ENCODE results near the gene CAMTA1. TPM values are rescaled to one million over a fixed set of nuclear protein-coding genes. Genes with fewer than 3 reads are reported as not detected.

CAMTA1 gene
- total RNA-seq, 6 donors from 2014 or later, result 38.8 to 74.0 (median 46.1) TPM

DNA sequence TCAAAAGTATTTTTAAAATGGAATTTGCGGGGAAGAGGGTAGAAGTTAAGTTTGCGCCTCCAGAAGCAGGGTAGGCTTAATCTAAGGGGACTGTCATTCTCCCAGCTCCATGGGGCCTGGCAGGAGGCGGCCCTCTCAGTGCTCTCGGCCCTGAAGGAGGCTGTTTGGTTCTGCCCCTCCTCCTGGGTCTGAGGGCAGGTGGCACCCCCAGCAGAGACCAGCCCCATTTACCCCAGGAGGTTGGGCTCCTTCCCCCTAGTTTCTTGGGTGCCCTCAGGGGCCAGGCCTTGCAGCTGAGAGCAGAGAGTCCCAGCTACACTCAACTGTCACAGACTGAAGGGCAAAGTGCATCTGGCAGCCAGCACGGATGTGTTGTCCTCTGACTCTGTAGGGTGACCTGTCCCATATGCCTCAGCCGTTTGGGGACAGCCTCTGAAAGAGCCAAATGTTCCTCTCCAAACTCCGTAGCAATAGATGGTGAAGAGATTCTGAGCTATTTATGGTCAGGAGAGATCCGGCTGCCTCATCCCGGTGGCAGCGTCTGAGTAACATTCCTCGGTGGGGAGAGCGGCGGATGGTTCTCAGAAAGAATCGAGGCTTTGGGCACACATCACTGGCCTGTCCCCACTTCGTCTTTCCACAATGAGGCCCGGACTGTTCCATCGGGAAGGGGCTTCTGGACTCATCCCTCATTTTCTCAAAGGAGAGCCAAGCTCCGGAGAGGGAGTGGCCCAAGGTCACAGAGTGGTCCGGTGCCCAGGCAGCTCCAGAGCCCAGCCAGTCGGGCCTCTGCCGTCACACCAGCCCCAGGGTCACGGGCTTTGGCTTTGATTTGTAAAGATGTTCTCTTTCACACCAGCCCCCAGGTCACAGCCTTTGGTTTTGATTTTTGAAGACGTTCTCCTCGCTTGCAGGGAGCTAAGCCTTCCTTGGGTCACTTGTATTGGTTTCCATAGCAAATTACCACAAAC lies 561.6 kb downstream of the CAMTA1 start:
- WGBS, 2 donors, result 83 to 86% methylated on average over 22 to 23 of the region's 24 CpGs
- H3K9me3 ChIP-seq, result no peaks in the 10 kb centered on the region
- no peak for DNase-seq
- no peaks in the 10 kb centered on the region for H3K27me3 ChIP-seq
- no peaks in the 10 kb centered on the region for H3K36me3 ChIP-seq
- no peak overlapping the region for H3K27ac ChIP-seq
- peak in 1 of 2 donors; percentile 12 for TF ChIP-seq POLR2AphosphoS5 (IDR thresholded peaks at IDR 0.05)
- no peak for TF ChIP-seq EP300 (IDR thresholded peaks at IDR 0.05)
- H3K4me1 ChIP-seq, result no peaks in the 10 kb centered on the region
- no peak overlapping the region for H3K4me3 ChIP-seq
- ATAC-seq (ENCODE audit: low FRiP score in 2 of 2), result no peak

DNA sequence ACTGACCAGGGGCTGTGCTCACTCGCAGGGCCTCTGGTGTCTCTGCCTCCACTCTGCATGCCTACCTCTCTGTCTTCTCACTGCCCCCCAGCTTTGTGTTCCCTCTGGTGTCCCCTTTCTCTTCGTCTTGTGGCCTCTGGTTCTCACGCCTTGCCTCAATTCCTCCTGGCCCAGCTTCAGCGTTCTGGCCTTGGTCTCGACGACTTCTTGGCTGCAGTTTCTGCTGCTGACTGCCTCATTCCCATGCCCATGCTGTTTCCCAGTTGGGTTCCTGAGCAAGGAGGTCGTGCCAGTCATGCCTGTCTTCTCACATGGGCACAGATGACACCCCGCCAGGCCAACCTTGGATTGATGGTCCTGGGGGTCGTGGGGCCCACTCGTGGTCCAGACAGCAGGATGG lies 562.8 kb downstream of the CAMTA1 start:
- no peaks in the 10 kb centered on the region for H3K9me3 ChIP-seq
- no peak overlapping the region for H3K4me3 ChIP-seq
- DNase-seq, result no peak

GRCh38 chr1:7348580-7348979 lies 563.3 kb downstream of the CAMTA1 start:
- Histone ChIP-seq H3K4me3 (no peak overlapping the region), H3K4me1 (no peaks in the 10 kb centered on the region), H3K27ac (no peak overlapping the region), H3K36me3 (no peaks in the 10 kb centered on the region), H3K27me3 (no peaks in the 10 kb centered on the region), H3K9me3 (no peaks in the 10 kb centered on the region)
- 82% methylated on average over 10 of the region's 10 CpGs for WGBS, 2 donors
- TF ChIP-seq EP300 (IDR thresholded peaks at IDR 0.05) (no peak), POLR2A (IDR thresholded peaks at IDR 0.05) (no peak), CTCF (IDR thresholded peaks at IDR 0.05) (no peak), POLR2AphosphoS5 (IDR thresholded peaks at IDR 0.05) (no peak)
- ATAC-seq (ENCODE audit: low FRiP score in 2 of 2), result no peak
- DNase-seq, result no peak

More for the DNA sequence above, 562.8 kb downstream of the CAMTA1 start:
- Histone ChIP-seq H3K4me1 (no peaks in the 10 kb centered on the region), H3K27me3 (no peaks in the 10 kb centered on the region), H3K27ac (no peak overlapping the region), H3K36me3 (no peaks in the 10 kb centered on the region)
- 80 to 84% methylated on average over 10 of the region's 10 CpGs for WGBS, 2 donors
- ATAC-seq (ENCODE audit: low FRiP score in 2 of 2), result no peak
- TF ChIP-seq POLR2A (IDR thresholded peaks at IDR 0.05) (no peak), EP300 (IDR thresholded peaks at IDR 0.05) (no peak), CTCF (IDR thresholded peaks at IDR 0.05) (no peak), POLR2AphosphoS5 (IDR thresholded peaks at IDR 0.05) (no peak)

- DNase-seq (no peak), ATAC-seq (ENCODE audit: low FRiP score in 2 of 2) (no peak)
- H3K4me1 ChIP-seq, result no peaks in the 10 kb centered on the region
- H3K27ac ChIP-seq, result no peak overlapping the region
- H3K9me3 ChIP-seq, result no peaks in the 10 kb centered on the region
- 79 to 87% methylated on average over 3 to 8 of the region's 8 CpGs for WGBS, 2 donors
- no peak for TF ChIP-seq EP300 (IDR thresholded peaks at IDR 0.05)
- TF ChIP-seq CTCF (IDR thresholded peaks at IDR 0.05), result no peak
- TF ChIP-seq POLR2A (IDR thresholded peaks at IDR 0.05), result no peak
- TF ChIP-seq POLR2AphosphoS5 (IDR thresholded peaks at IDR 0.05), result no peak
- no peaks in the 10 kb centered on the region for H3K27me3 ChIP-seq
- no peaks in the 10 kb centered on the region for H3K36me3 ChIP-seq
- H3K4me3 ChIP-seq, result no peak overlapping the region
Measured at GRCh38 chr1:7350804-7351203, 565.5 kb downstream of the CAMTA1 start.

- no peak for DNase-seq
- H3K27me3 ChIP-seq, result no peaks in the 10 kb centered on the region
- 82 to 89% methylated on average over 13 of the region's 13 CpGs for WGBS, 2 donors
- H3K4me1 ChIP-seq, result no peaks in the 10 kb centered on the region
- no peak for ATAC-seq (ENCODE audit: low FRiP score in 2 of 2)
- no peak overlapping the region for H3K4me3 ChIP-seq
- no peaks in the 10 kb centered on the region for H3K9me3 ChIP-seq
- H3K27ac ChIP-seq, result no peak overlapping the region
- TF ChIP-seq POLR2A (IDR thresholded peaks at IDR 0.05) (no peak), EP300 (IDR thresholded peaks at IDR 0.05) (no peak), CTCF (IDR thresholded peaks at IDR 0.05) (no peak), POLR2AphosphoS5 (IDR thresholded peaks at IDR 0.05) (no peak)
- H3K36me3 ChIP-seq, result no peaks in the 10 kb centered on the region
Measured at GRCh38 chr1:7351649-7352048, 566.4 kb downstream of the CAMTA1 start.

Data from upper lobe of left lung (tissue), 6 donors.